H1 (cell line): ENCODE measurements around the gene RNASE7. TPM values are rescaled to one million over a fixed set of nuclear protein-coding genes. Genes with fewer than 3 reads are reported as not detected.

Experiments
- CTCF ChIA-PET: fragments of 300-600 bp; sonication (Branson Sonifier 250); formaldehyde crosslinking; loops from one replicate; lab custom pipeline; 2021; ENCODE audit not compliant: partially characterized antibody; lab: Charles Lee
- POLR2A ChIA-PET: fragments of 300-600 bp; sonication (Branson Sonifier 250); formaldehyde crosslinking; loops from one replicate; lab custom pipeline; 2021; ENCODE audit warnings: inconsistent platforms; ENCODE audit not compliant: partially characterized antibody; lab: Charles Lee
- DNase-seq, 2 experiments: peaks; one replicate each; pipeline versions ENCODE4 v3.0.0 to v3.0.0-alpha.2; 2010 to 2022; ENCODE audit warnings: low spot score in 2 of 2, low read depth in 1 of 2, mixed read lengths in 1 of 2
- FAIRE-seq: peaks from 2 replicates; lab custom pipeline; 2011; peaks lifted over from hg19 to GRCh38; lab: Jason Lieb, UNC
- H2AFZ ChIP-seq: 2 replicates; pipeline ENCODE4 v1.8.1; 2012; ENCODE audit warnings: low read length, inconsistent platforms
- H2AK5ac ChIP-seq: 2 replicates; pipeline ENCODE4 v1.6.1; 2013; ENCODE audit warnings: low read depth, low read length
- H2BK120ac ChIP-seq: replicated peaks from 2 replicates; pipeline ENCODE3; 2013; ENCODE audit warnings: low read depth, low read length, inconsistent platforms
- H2BK12ac ChIP-seq: 2 replicates; pipeline ENCODE4 v1.6.1; 2013; ENCODE audit warnings: low read depth, low read length
- H2BK15ac ChIP-seq: 2 replicates; pipeline ENCODE4 v1.6.1; 2013; ENCODE audit warnings: low read length
- H2BK20ac ChIP-seq: 2 replicates; pipeline ENCODE4 v1.6.1; 2013; ENCODE audit warnings: low read length
- H2BK5ac ChIP-seq: 2 replicates; pipeline ENCODE4 v1.6.1; 2013; ENCODE audit warnings: low read depth, low read length
- H3K14ac ChIP-seq: 2 replicates; pipeline ENCODE4 v1.6.1; 2013; ENCODE audit warnings: inconsistent platforms; ENCODE audit not compliant: insufficient read length
- H3K18ac ChIP-seq: 2 replicates; pipeline ENCODE4 v1.6.1; 2013; ENCODE audit warnings: low read length; ENCODE audit errors: extremely low read depth
- H3K23ac ChIP-seq: 2 replicates; pipeline ENCODE4 v1.6.1; 2013; ENCODE audit warnings: inconsistent platforms; ENCODE audit not compliant: insufficient read length
- H3K23me2 ChIP-seq: 2 replicates; pipeline ENCODE4 v1.6.1; 2013; ENCODE audit warnings: low read depth, low read length
- H3K27ac ChIP-seq: 2 replicates; pipeline ENCODE4 v1.6.1; 2011; ENCODE audit warnings: low read depth, low read length, inconsistent platforms
- H3K27me3 ChIP-seq, 4 experiments: replicated peaks in 1 of 4; 1 replicate in 1 of 4; 2 replicates in 3 of 4; pipeline versions ENCODE4 v1.6.1 to v1.8.1; 2011 to 2013; ENCODE audit warnings: low read length in 3 of 4, mild to moderate bottlenecking in 3 of 4, inconsistent platforms in 2 of 4, mixed read lengths in 2 of 4, moderate library complexity in 1 of 4; ENCODE audit not compliant: control insufficient read depth in 3 of 4, insufficient read depth in 3 of 4; ENCODE audit errors: extremely low read depth in 1 of 4
- H3K36me3 ChIP-seq, 4 experiments: 2 replicates each; pipeline versions ENCODE4 v1.6.1 to v1.8.1; 2011 to 2013; ENCODE audit warnings: mild to moderate bottlenecking in 4 of 4, low read length in 3 of 4, moderate library complexity in 2 of 4, control low read depth in 1 of 4, inconsistent platforms in 1 of 4; ENCODE audit not compliant: insufficient read depth in 4 of 4, control insufficient read depth in 2 of 4
- H3K4ac ChIP-seq: replicated peaks from 2 replicates; pipeline ENCODE3; 2013; ENCODE audit warnings: low read length, low read depth, mixed read lengths, inconsistent platforms; ENCODE audit not compliant: insufficient read length
- H3K4me1 ChIP-seq, 4 experiments: replicated peaks in 1 of 4; 1 replicate in 1 of 4; 2 replicates in 3 of 4; pipeline versions ENCODE4 v1.6.1 to v1.8.1; 2011 to 2013; ENCODE audit warnings: low read length in 3 of 4, inconsistent platforms in 2 of 4, mixed read lengths in 1 of 4; ENCODE audit not compliant: insufficient read depth in 4 of 4, control insufficient read depth in 3 of 4
- H3K4me2 ChIP-seq, 2 experiments: 2 replicates each; pipeline versions ENCODE4 v1.6.1 to v1.8.1; 2011 to 2013; ENCODE audit warnings: low read depth in 2 of 2, low read length in 2 of 2, control low read depth in 1 of 2, inconsistent platforms in 1 of 2, mild to moderate bottlenecking in 1 of 2; ENCODE audit not compliant: insufficient read depth in 1 of 2
- H3K4me3 ChIP-seq, 4 experiments: fragments of 200-600, 300-600 bp in 1 of 4; sonication (generic), shearing (Covaris generic), sonication (Bioruptor Twin) in 1 of 4; 2 replicates each; pipeline versions ENCODE4 v1.5.1 to v1.8.1; 2011 to 2016; ENCODE audit warnings: low read length in 4 of 4, low read depth in 3 of 4, control low read depth in 2 of 4, inconsistent platforms in 2 of 4, mild to moderate bottlenecking in 2 of 4, mixed read lengths in 1 of 4, moderate library complexity in 1 of 4; ENCODE audit not compliant: insufficient read depth in 2 of 4; ENCODE audit errors: extremely low read depth in 1 of 4
- H3K56ac ChIP-seq: replicated peaks from 2 replicates; pipeline ENCODE3; 2013; ENCODE audit warnings: low read depth, mild to moderate bottlenecking, mixed read lengths, low read length, inconsistent platforms; ENCODE audit not compliant: insufficient read length
- H3K79me1 ChIP-seq: 2 replicates; pipeline ENCODE4 v1.6.1; 2013; ENCODE audit warnings: low read depth, low read length, control low read depth
- H3K79me2 ChIP-seq, 2 experiments: 2 replicates each; pipeline versions ENCODE4 v1.6.1 to v1.8.1; 2012 to 2013; ENCODE audit warnings: low read length in 2 of 2, mild to moderate bottlenecking in 2 of 2, inconsistent platforms in 1 of 2; ENCODE audit not compliant: insufficient read depth in 2 of 2, control insufficient read depth in 1 of 2
- H3K9ac ChIP-seq, 4 experiments: replicated peaks in 1 of 4; 1 replicate in 1 of 4; 2 replicates in 3 of 4; pipeline versions ENCODE4 v1.6.1 to v1.8.1; 2011 to 2013; ENCODE audit warnings: low read depth in 3 of 4, low read length in 3 of 4, control low read depth in 2 of 4, mild to moderate bottlenecking in 2 of 4, moderate library complexity in 2 of 4, inconsistent platforms in 1 of 4; ENCODE audit errors: extremely low read depth in 1 of 4
- H3K9me3 ChIP-seq, 2 experiments: 2 replicates each; pipeline versions ENCODE4 v1.6.1 to v1.8.1; 2012 to 2013; ENCODE audit warnings: mild to moderate bottlenecking in 2 of 2, moderate library complexity in 2 of 2, control low read depth in 1 of 2, inconsistent platforms in 1 of 2, low read depth in 1 of 2, low read length in 1 of 2, mixed read lengths in 1 of 2; ENCODE audit not compliant: insufficient read depth in 2 of 2
- H4K20me1 ChIP-seq, 2 experiments: replicated peaks in 1 of 2; 2 replicates each; pipeline versions ENCODE3 to v1.8.1; 2011 to 2013; ENCODE audit warnings: inconsistent platforms in 2 of 2, low read length in 2 of 2, mild to moderate bottlenecking in 1 of 2; ENCODE audit not compliant: insufficient read depth in 2 of 2, control insufficient read depth in 1 of 2
- H4K5ac ChIP-seq: 2 replicates; pipeline ENCODE4 v1.6.1; 2013; ENCODE audit warnings: low read length, low read depth, mixed read lengths, inconsistent platforms; ENCODE audit not compliant: insufficient read length
- H4K8ac ChIP-seq: 2 replicates; pipeline ENCODE4 v1.8.0; 2013; ENCODE audit warnings: mild to moderate bottlenecking, moderate library complexity, low read length, inconsistent platforms; ENCODE audit not compliant: insufficient read depth; ENCODE audit errors: extremely low read depth
- H4K91ac ChIP-seq: replicated peaks from 2 replicates; pipeline ENCODE3; 2013; ENCODE audit warnings: low read length, mixed read lengths, inconsistent platforms; ENCODE audit not compliant: insufficient read length
- BCL11A ChIP-seq, 2 experiments: IDR thresholded peaks; one replicate each; pipeline ENCODE4 v1.6.1; 2011; ENCODE audit warnings: low read depth in 2 of 2, low read length in 2 of 2, mild to moderate bottlenecking in 2 of 2
- CHD2 ChIP-seq: IDR thresholded peaks from 2 replicates; pipeline ENCODE4 v1.6.1; 2012; ENCODE audit warnings: low read length, improper control_type of control experiment
- JUN ChIP-seq: IDR thresholded peaks from 2 replicates; pipeline ENCODE4 v1.6.1; 2011; ENCODE audit warnings: low read depth, mild to moderate bottlenecking, improper control_type of control experiment, low read length
- RXRA ChIP-seq: IDR thresholded peaks from 2 replicates; pipeline ENCODE4 v1.6.1; 2011; ENCODE audit warnings: low read depth, mild to moderate bottlenecking, low read length, moderate library complexity; ENCODE audit not compliant: insufficient read depth
- WGBS, 2 experiments: shearing (Covaris generic) in 1 of 2; methylation state at CpG; one replicate each; pipeline versions ENCODE4 v1.1.6 to v1.1.7; 2013 to 2015; ENCODE audit warnings: low lambda C conversion rate in 2 of 2, mixed read lengths in 2 of 2, inconsistent platforms in 1 of 2, low coverage in 1 of 2, missing lambda C conversion rate in 1 of 2; ENCODE audit not compliant: insufficient replicate concordance in 2 of 2, insufficient coverage in 1 of 2, insufficient read length in 1 of 2; ENCODE audit errors: extremely low coverage in 1 of 2, missing lambda C conversion rate in 1 of 2; 5-methylcytosine and 5-hydroxymethylcytosine counted together
- polyA plus RNA-seq, 7 experiments: library from polyadenylated mRNA; depleted of rRNA in 3 of 7; stranded (reverse) in 5 of 7; unstranded in 2 of 7; fragments of >200 nt in 5 of 7; fragments of 200-250 nt in 2 of 7; gene quantifications; 1 replicate in 5 of 7; 2 replicates in 1 of 7; 4 replicates in 1 of 7; pipeline versions ENCODE4 v1.2.1 to v1.2.3, GENCODE V29; 2011 to 2013; ENCODE audit warnings: missing spikeins in 2 of 7, mixed read lengths in 2 of 7
- total RNA-seq: library from RNA; stranded (reverse); fragmentation: NEBNext Ultra II Directional; extraction: Animal tissue kit (Norgen Biotek cat#: 25700); gene quantifications from 2 replicates; pipeline ENCODE4 v1.2.1, GENCODE V29; 2021

RNASE7 gene
- total and polyA plus RNA-seq, 2 of the 8 experiments (the other 6 are each of a cell fraction or from before 2014, with no cell fraction given): not detected

DNA sequence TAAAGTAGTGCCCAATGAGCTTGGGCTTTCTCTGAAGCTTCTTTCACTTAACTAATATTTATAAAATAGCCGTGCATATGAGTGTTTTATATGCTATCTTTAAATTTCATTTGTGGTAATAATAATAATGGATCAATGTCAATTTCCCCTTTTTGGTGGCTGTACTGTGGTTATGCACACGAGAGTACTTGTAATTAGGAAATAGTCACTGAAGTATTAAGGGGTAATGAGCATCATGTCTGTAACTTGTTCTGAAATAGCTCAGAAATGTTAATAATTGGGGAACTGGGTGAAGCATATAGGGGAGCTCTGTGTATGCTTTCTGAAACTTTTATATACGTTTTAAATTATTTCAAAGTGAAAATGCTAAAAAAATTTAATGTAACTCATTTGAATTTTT lies 8.4 kb downstream of the RNASE7 start:
- Histone ChIP-seq H2BK120ac (no peak overlapping the region), H3K14ac (no peak overlapping the region), H4K5ac (no peak overlapping the region), H3K4me2 (no peak overlapping the region), H3K18ac (no peak overlapping the region), H3K79me2 (no peaks in the 10 kb centered on the region), H2BK15ac (no peak overlapping the region), H3K4me1 (peaks cover 0 to 3% (median 0%) of the 10 kb centered on the region in 4 experiments; a peak in 1 of 7 replicates), H3K23me2 (no peaks in the 10 kb centered on the region), H2BK12ac (no peak overlapping the region), H3K56ac (no peak overlapping the region), H3K36me3 (no peaks in the 10 kb centered on the region), H3K79me1 (no peaks in the 10 kb centered on the region), H3K23ac (no peak overlapping the region), H3K9me3 (no peaks in the 10 kb centered on the region), H2AK5ac (no peak overlapping the region), H4K20me1 (no peaks in the 10 kb centered on the region), H4K91ac (no peak overlapping the region), H3K9ac (no peak overlapping the region), H3K4me3 (no peak overlapping the region), H4K8ac (no peak overlapping the region), H2BK20ac (no peak overlapping the region), H3K27ac (no peak overlapping the region), H2AFZ (no peak overlapping the region), H2BK5ac (no peak overlapping the region), H3K4ac (no peak overlapping the region), H3K27me3 (no peaks in the 10 kb centered on the region)
- DNase-seq (no peak), FAIRE-seq (no peak)
- CTCF ChIA-PET: interaction anchor here (1.2 to 2.4 kb wide), 5 partner anchors 10 to 42 kb away, joined by 4 to 10 read pairs (median 7); partner anchors contain the start of gene ARHGEF40
- 83% methylated on average over 3 of the region's 3 CpGs; no CpG with 5 or more reads in 1 of the 2 experiments for WGBS, 2 experiments
- POLR2A ChIA-PET: no interaction called here
- TF ChIP-seq BCL11A (IDR thresholded peaks at IDR 0.05; ENCODE audit: low read depth in 2 of 2, low read length in 2 of 2) (no peak), CHD2 (no peak), RXRA (no peak), JUN (no peak)
